ENCODE measurements around the gene EEF1A2.

Gene EEF1A2

DNA sequence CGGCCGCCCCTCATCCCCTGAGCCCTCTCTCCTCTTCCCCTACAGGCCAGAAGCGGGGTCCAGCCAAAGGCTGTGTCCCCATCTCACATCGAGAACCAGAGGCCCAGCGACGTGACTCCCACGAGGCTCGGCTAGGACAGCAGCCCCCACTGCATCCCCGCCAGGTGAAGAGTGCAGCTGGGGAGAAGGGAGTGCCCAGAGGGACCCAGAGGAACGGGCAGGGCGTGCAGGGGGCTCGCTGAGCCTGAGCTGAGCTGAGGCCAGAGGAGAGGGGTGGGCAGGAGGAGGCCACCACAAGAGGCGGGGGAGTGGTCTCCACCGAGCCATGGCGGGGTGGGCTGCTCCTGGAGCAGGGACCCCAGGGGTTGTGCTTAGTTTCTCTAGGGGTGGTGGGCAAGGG, 59.0 kb downstream of the EEF1A2 start:
- DNase-seq (ENCODE audit: extremely low read depth in 1 of 2, low read depth in 1 of 2), result no peak

DNA sequence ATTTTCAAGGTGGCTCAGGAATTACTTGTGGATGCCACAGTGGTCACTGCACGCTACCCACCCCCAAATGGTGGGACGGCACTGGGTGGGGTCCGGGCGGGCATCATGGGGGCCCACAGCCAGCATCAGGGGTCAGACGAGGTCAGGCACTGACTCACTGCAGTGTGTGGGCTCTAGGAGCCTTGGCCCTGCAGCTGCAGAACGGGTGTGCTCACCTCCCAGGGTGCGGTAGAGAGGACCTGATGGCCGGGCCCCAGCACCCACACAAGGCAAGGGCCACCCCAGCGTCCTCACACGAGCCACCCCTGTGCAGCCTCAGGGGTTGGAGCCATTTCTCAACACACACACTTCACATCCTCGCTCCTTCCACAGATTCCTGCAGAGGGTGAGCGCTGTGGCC, 60.8 kb downstream of the EEF1A2 start:
- DNase-seq (ENCODE audit: extremely low read depth in 1 of 2, low read depth in 1 of 2), result no peak
